ENCODE results near the gene SCAI. TPM values are rescaled to one million over a fixed set of nuclear protein-coding genes. Genes with fewer than 3 reads are reported as not detected.
A peak's percentile ranks its signal among the peaks of the same experiment; 100 is the strongest.

Gene SCAI
- total RNA-seq, 4 donors from 2014 or later: 5.6 to 10.4 (median 7.8) TPM

DNA sequence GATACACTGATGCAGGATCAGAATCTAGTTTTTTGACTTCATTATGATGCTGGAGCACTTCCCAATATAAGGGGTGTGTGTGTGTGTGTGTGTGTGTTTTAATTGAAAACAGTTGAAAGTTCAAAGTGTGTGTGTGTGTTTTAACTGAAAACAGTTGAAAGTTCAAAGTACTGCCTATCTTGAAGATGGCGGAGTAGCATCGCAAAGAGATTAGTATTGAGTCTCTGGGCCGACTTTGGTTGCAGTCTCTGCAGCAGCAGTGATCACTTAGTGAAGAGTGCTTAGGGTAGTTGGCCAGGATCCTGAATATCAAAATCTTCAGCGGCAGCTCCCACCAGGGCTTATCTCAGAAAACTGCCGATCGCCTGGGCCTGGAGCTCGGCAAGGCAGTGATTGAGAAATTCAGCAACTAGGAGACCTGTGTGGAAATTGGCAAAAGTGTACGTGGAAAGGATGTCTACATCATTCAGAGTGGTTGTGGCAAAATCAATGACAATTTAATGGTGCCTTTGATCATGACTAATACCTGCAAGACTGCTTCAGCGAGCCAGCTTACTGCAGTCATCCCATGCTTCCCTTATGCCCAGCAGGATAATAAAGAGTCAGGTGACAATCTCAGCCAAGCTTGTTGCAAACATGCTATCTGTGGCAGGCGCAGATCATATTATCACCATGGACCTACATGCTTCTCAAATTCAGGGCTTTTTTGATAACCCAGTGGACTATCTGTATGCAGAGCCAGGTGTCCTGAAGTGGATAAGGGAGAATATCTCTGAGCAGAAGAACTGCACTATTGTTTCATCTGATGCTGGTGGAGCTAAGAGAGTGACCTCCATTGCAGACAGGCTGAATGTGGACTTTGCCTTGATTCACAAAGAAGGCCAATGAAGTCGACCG lies 7.3 kb upstream of the SCAI start:
- Histone ChIP-seq H3K36me3 (peaks cover 35 to 60% (median 46%) of the 10 kb centered on the region in 4 donors), H3K27ac (replicated peaks in 1 of 4) (no peak overlapping the region), H3K27me3 (no peaks in the 10 kb centered on the region), H3K9me3 (no peaks in the 10 kb centered on the region), H3K4me3 (no peak overlapping the region), H3K4me1 (peaks cover 0 to 38% (median 29%) of the 10 kb centered on the region in 4 donors)
- 89% methylated on average over 12 of the region's 12 CpGs for WGBS
- intact Hi-C loops (cut with DNase I): no loop called here
- TF ChIP-seq POLR2A (IDR thresholded peaks at IDR 0.05; ENCODE audit: low read depth) (no peak), POLR2AphosphoS5 (IDR thresholded peaks at IDR 0.05) (no peak), EP300 (IDR thresholded peaks at IDR 0.05) (no peak)
- TF ChIP-seq, protein P1, sequence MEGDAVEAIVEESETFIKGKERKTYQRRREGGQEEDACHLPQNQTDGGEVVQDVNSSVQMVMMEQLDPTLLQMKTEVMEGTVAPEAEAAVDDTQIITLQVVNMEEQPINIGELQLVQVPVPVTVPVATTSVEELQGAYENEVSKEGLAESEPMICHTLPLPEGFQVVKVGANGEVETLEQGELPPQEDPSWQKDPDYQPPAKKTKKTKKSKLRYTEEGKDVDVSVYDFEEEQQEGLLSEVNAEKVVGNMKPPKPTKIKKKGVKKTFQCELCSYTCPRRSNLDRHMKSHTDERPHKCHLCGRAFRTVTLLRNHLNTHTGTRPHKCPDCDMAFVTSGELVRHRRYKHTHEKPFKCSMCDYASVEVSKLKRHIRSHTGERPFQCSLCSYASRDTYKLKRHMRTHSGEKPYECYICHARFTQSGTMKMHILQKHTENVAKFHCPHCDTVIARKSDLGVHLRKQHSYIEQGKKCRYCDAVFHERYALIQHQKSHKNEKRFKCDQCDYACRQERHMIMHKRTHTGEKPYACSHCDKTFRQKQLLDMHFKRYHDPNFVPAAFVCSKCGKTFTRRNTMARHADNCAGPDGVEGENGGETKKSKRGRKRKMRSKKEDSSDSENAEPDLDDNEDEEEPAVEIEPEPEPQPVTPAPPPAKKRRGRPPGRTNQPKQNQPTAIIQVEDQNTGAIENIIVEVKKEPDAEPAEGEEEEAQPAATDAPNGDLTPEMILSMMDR (IDR thresholded peaks at IDR 0.05): no peak
- DNase-seq (ENCODE audit: extremely low spot score): no peak

DNA sequence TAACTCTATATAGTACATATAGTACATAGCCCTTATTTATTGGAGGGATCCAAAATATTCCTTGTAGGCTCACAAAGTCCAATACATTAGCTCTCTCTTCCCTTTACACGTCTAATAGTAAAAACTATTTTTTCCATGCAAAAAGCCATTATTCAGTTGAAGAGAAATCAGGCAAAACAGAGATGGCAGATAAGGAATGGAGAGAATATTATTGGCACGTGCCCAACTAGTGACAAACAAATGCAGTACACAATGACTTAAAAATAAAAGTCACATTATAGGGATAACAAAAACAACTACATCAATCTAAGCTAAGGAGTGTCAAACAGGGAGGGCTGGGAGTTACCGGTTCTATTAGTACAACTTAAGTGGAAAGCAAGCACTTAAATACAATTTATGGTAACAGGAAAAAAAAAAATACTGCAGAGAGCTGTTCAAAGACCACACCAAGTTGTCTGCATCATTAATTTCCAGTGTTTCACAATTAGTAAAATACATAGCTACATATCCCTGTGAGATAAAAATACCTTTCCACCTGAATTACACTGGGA lies 4.1 kb upstream of the SCAI start:
- Histone ChIP-seq H3K4me3 (no peak overlapping the region), H3K27ac (replicated peaks in 1 of 4) (no peak overlapping the region), H3K27me3 (no peaks in the 10 kb centered on the region), H3K36me3 (peaks cover 23 to 35% (median 32%) of the 10 kb centered on the region in 4 donors), H3K9me3 (no peaks in the 10 kb centered on the region), H3K4me1 (peaks cover 5 to 27% (median 25%) of the 10 kb centered on the region in 4 donors)
- intact Hi-C loops (cut with DNase I): loop anchor here (10.0 kb wide), 2 partner anchors 83 to 293 kb away; partner anchors contain the start of gene WDR38
- TF ChIP-seq EP300 (IDR thresholded peaks at IDR 0.05): no peak
- no peak for TF ChIP-seq POLR2AphosphoS5 (IDR thresholded peaks at IDR 0.05)
- TF ChIP-seq POLR2A (IDR thresholded peaks at IDR 0.05; ENCODE audit: low read depth): no peak
- TF ChIP-seq, protein P1 (IDR thresholded peaks at IDR 0.05): no peak
- WGBS: 74% methylated on average over 3 of the region's 3 CpGs
- DNase-seq (ENCODE audit: extremely low spot score): no peak

DNA sequence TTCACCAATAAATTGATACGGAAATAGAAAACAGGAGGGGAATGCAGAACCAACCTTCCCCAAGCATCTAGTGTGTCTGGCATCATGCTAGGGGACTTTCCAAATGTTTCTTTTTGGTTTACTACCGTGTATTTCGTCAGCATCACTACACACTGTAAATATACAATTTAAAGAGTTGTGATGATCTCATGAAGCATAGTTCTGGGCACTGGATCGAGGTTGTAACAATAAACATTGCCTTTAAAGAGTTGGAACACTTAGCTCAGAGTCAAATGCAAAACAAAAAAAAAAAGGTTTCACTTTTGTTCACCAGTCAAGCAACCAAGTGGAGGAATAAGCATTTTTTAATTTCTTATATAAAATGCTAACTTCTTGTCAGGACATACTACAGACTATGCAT lies 2.9 kb upstream of the SCAI start:
- Histone ChIP-seq H3K4me1 (peaks cover 5 to 31% (median 30%) of the 10 kb centered on the region in 4 donors), H3K27ac (replicated peaks in 1 of 4) (peak overlapping the region in 2 of 4 donors; percentile 16 to 53), H3K36me3 (peaks cover 11 to 23% (median 19%) of the 10 kb centered on the region in 4 donors), H3K4me3 (no peak overlapping the region), H3K27me3 (no peaks in the 10 kb centered on the region), H3K9me3 (no peaks in the 10 kb centered on the region)
- TF ChIP-seq POLR2AphosphoS5 (IDR thresholded peaks at IDR 0.05): no peak
- TF ChIP-seq, protein P1 (IDR thresholded peaks at IDR 0.05): no peak
- TF ChIP-seq POLR2A (IDR thresholded peaks at IDR 0.05; ENCODE audit: low read depth): no peak
- no peak for DNase-seq (ENCODE audit: extremely low spot score)
- intact Hi-C loops (cut with DNase I): loop anchor here (10.0 kb wide), 2 partner anchors 81 to 291 kb away; partner anchors contain the start of gene WDR38
- WGBS: 17% methylated on average over 4 of the region's 4 CpGs

DNA sequence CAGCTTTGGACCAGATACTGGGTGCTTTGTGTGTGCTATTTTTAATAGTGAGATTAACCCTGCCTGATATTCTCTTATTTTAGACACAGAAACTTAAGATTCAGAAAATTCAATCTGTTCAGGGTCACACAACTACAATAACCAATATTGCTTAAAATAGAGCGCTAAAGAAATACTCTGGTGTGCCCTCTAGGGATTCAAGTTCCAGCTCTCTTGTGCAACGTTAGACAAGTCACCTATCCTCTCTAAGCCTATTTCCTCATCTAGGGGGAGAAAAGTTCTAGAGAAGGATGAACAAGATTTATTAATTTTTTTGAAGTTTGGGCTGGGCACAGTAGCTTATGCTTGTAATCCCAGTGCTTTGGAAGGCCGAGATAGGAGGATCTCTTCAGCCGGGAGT lies 2.1 kb upstream of the SCAI start:
- H3K4me3 ChIP-seq: no peak overlapping the region
- 79% methylated on average over 4 of the region's 4 CpGs for WGBS
- H3K36me3 ChIP-seq: peaks cover 3 to 15% (median 11%) of the 10 kb centered on the region in 4 donors
- no peaks in the 10 kb centered on the region for H3K9me3 ChIP-seq
- DNase-seq (ENCODE audit: extremely low spot score): no peak
- no peaks in the 10 kb centered on the region for H3K27me3 ChIP-seq
- TF ChIP-seq POLR2A (IDR thresholded peaks at IDR 0.05; ENCODE audit: low read depth) (no peak), POLR2AphosphoS5 (IDR thresholded peaks at IDR 0.05) (no peak), EP300 (IDR thresholded peaks at IDR 0.05) (no peak)
- TF ChIP-seq, protein P1 (IDR thresholded peaks at IDR 0.05): no peak
- peak overlapping the region in 1 of 4 donors; percentile 53 for H3K27ac ChIP-seq (replicated peaks in 1 of 4)
- intact Hi-C loops (cut with DNase I): loop anchor here (10.0 kb wide), 2 partner anchors 81 to 291 kb away; partner anchors contain the start of gene WDR38
- H3K4me1 ChIP-seq: peaks cover 5 to 31% (median 30%) of the 10 kb centered on the region in 4 donors
